HFF-Myc (cell line): ENCODE data around the gene CCDC71.

Experiments used
- DNase-seq: peaks from one replicate; pipeline ENCODE4 v3.0.0-alpha.2; 2011; ENCODE audit warnings: low read depth; ENCODE audit errors: extremely low read depth
- H3K4me3 ChIP-seq: replicated peaks from 2 replicates; pipeline ENCODE4 v1.5.1; 2011; ENCODE audit warnings: low read depth, mild to moderate bottlenecking, control low read depth, low read length
- CTCF ChIP-seq: IDR thresholded peaks from 2 replicates; pipeline ENCODE4 v1.5.1; 2012; ENCODE audit warnings: mild to moderate bottlenecking, low read depth, low read length, control low read depth; ENCODE audit errors: missing control alignments

Gene CCDC71

GRCh38 chr3:49123687-49124086, 42.4 kb downstream of the CCDC71 start:
- no peak for DNase-seq
- TF ChIP-seq CTCF, result no peak

GRCh38 chr3:49122886-49123545, 43.1 kb downstream of the CCDC71 start:
- H3K4me3 ChIP-seq, result no peak overlapping the region
- no peak for DNase-seq
- TF ChIP-seq CTCF, result no peak

More at GRCh38 chr3:49123687-49124086, 42.4 kb downstream of the CCDC71 start:
- H3K4me3 ChIP-seq, result no peak overlapping the region

- TF ChIP-seq CTCF, result no peak
- H3K4me3 ChIP-seq, result no peak overlapping the region
- DNase-seq, result no peak
These were observed 43.7 kb downstream of the CCDC71 start for GRCh38 chr3:49122451-49122850.

GRCh38 chr3:49122022-49122421, 44.1 kb downstream of the CCDC71 start:
- no peak for TF ChIP-seq CTCF
- DNase-seq, result no peak
- H3K4me3 ChIP-seq, result no peak overlapping the region

- no peak for TF ChIP-seq CTCF
- H3K4me3 ChIP-seq, result peak overlapping the region; percentile 95
- no peak for DNase-seq
These were observed 44.9 kb downstream of the CCDC71 start for GRCh38 chr3:49121132-49121736.

GRCh38 chr3:49120438-49121131, 45.5 kb downstream of the CCDC71 start, which contains the start of gene USP19:
Gene USP19, minus strand, starts transcription at chr3:49120823. Its CDS starts 1,678 bp downstream, at chr3:49119145.
- TF ChIP-seq CTCF, result no peak
- H3K4me3 ChIP-seq, result peak within 1 kb of the TSS; percentile 95
- DNase-seq, result peak; percentile 69
